ENCODE results near the gene U2AF2.

DNA sequence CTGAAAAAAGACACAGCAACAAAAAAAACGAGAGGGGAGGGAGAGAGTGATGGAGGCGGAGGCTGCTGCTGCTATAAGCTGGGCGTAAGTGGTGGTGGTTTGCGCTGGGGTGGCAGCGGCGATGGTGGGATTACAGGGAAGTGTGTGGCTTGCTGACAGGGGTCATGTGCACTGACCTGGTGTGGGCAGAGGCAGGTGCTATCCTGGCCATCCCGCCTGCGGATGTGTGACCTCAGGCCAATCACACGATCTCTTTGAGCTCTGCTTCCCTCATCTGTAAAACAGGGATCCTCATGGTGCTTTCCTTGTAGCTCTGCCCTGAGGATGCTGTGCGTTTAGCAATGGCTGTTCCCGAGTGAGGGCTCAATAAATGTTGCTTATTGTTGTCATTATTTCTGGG is 17.3 kb upstream of the U2AF2 start:
- TF ChIP-seq CTCF (IDR thresholded peaks at IDR 0.05) (no peak), POLR2A (IDR thresholded peaks at IDR 0.05) (no peak)

Data from esophagus squamous epithelium (tissue), 4 donors.